ENCODE results near the gene NADK2.

- TF ChIP-seq CTCF (conservative IDR thresholded peaks at IDR 0.05 in 1 of 2, IDR thresholded peaks at IDR 0.05 in 1 of 2; ENCODE audit: low read depth in 1 of 2, low read length in 2 of 2) = no peak
- no peak for TF ChIP-seq EZH2 (IDR thresholded peaks at IDR 0.05; ENCODE audit: low read length, missing control alignments)
Measured at GRCh38 chr5:36205329-36205728, 36.4 kb downstream of the NADK2 start.
